DMS153 treated with DMSO at 0.1 percent for 48 hours (cell line): ENCODE measurements around the gene SPATA24.
"Not testable (repeated sequence)": the region's sequence is repeated elsewhere in the genome, so short reads cannot be mapped to it uniquely, and the experiment has no call there.

ENCODE experiments used
- DNase-seq: peaks from one replicate; lab custom pipeline; 2025; ENCODE audit not compliant: unreplicated experiment; lab: John Stamatoyannopoulos, UW

The SPATA24 gene

GRCh38 chr5:139403787-139404483 is at the start of gene SPATA24:
TSS of gene SPATA24 (minus strand) at chr5:139404089. CDS start at chr5:139404060, 29 bp downstream.
- DNase-seq, result peak; percentile 77

- DNase-seq, result no peak
Observed at GRCh38 chr5:139451878-139452660, 48.2 kb upstream of the SPATA24 start.

- DNase-seq, result no peak
Observed at GRCh38 chr5:139451176-139451575, 47.3 kb upstream of the SPATA24 start.

GRCh38 chr5:139446956-139447779 is 43.3 kb upstream of the SPATA24 start:
- DNase-seq, result no peak

- DNase-seq, result no peak
Observed at GRCh38 chr5:139445325-139446170, 41.7 kb upstream of the SPATA24 start.

- no peak for DNase-seq
Observed at GRCh38 chr5:139443831-139444453, 40.1 kb upstream of the SPATA24 start.

- not testable (repeated sequence) for DNase-seq
Observed at GRCh38 chr5:139440416-139440815, 36.5 kb upstream of the SPATA24 start.

- peak; percentile 51 for DNase-seq
Observed at GRCh38 chr5:139439013-139439903, 35.4 kb upstream of the SPATA24 start, which contains the start of gene DNAJC18. TSS of gene DNAJC18 (minus strand) at chr5:139439525. CDS start at chr5:139439445, 80 bp downstream.

GRCh38 chr5:139438707-139439012 is 34.8 kb upstream of the SPATA24 start:
- no peak for DNase-seq

GRCh38 chr5:139435676-139436075 is 31.8 kb upstream of the SPATA24 start:
- no peak for DNase-seq

- DNase-seq, result no peak
Observed at GRCh38 chr5:139431706-139432105, 27.8 kb upstream of the SPATA24 start.

GRCh38 chr5:139430015-139430414 is 26.1 kb upstream of the SPATA24 start:
- DNase-seq, result no peak

- DNase-seq, result no peak
Observed at GRCh38 chr5:139426203-139426885, 22.5 kb upstream of the SPATA24 start.

GRCh38 chr5:139425497-139425896 is 21.6 kb upstream of the SPATA24 start:
- DNase-seq, result no peak

- DNase-seq, result peak; percentile 15
Observed at GRCh38 chr5:139422307-139422893, 18.5 kb upstream of the SPATA24 start.

GRCh38 chr5:139419226-139420192 is 15.6 kb upstream of the SPATA24 start:
- DNase-seq, result no peak

GRCh38 chr5:139418793-139419192 is 14.9 kb upstream of the SPATA24 start:
- DNase-seq, result no peak
